ENCODE results near the gene ARMC9. TPM values are rescaled to one million over a fixed set of nuclear protein-coding genes. Genes with fewer than 3 reads are reported as not detected.

The ARMC9 gene
- total RNA-seq, 1 donor: 189 TPM

- no peak overlapping the region for H3K4me3 ChIP-seq (ENCODE audit: low read depth, low read length)
- TF ChIP-seq CTCF (IDR thresholded peaks at IDR 0.05; ENCODE audit: insufficient read depth, low read depth, low read length): no peak
- DNase-seq (ENCODE audit: low read depth): peak; percentile 6
These were observed 135.9 kb downstream of the ARMC9 start for GRCh38 chr2:231334179-231334930.

GRCh38 chr2:231334981-231335380, 136.6 kb downstream of the ARMC9 start:
- no peak for TF ChIP-seq CTCF (IDR thresholded peaks at IDR 0.05; ENCODE audit: insufficient read depth, low read depth, low read length)
- no peak overlapping the region for H3K4me3 ChIP-seq (ENCODE audit: low read depth, low read length)
- DNase-seq (ENCODE audit: low read depth): no peak

- no peak for DNase-seq (ENCODE audit: low read depth)
- no peak for TF ChIP-seq CTCF (IDR thresholded peaks at IDR 0.05; ENCODE audit: insufficient read depth, low read depth, low read length)
- no peak overlapping the region for H3K4me3 ChIP-seq (ENCODE audit: low read depth, low read length)
These were observed 137.2 kb downstream of the ARMC9 start for GRCh38 chr2:231335591-231335990.

- TF ChIP-seq CTCF (IDR thresholded peaks at IDR 0.05; ENCODE audit: insufficient read depth, low read depth, low read length): no peak
- DNase-seq (ENCODE audit: low read depth): no peak
- H3K4me3 ChIP-seq (ENCODE audit: low read depth, low read length): no peak overlapping the region
These were observed 137.8 kb downstream of the ARMC9 start for GRCh38 chr2:231336236-231336635.

- H3K4me3 ChIP-seq (ENCODE audit: low read depth, low read length): no peak overlapping the region
- no peak for TF ChIP-seq CTCF (IDR thresholded peaks at IDR 0.05; ENCODE audit: insufficient read depth, low read depth, low read length)
- DNase-seq (ENCODE audit: low read depth): no peak
These were observed 138.3 kb downstream of the ARMC9 start for GRCh38 chr2:231336700-231337099.

GRCh38 chr2:231337807-231338759, 139.7 kb downstream of the ARMC9 start:
- DNase-seq (ENCODE audit: low read depth): no peak
- TF ChIP-seq CTCF (IDR thresholded peaks at IDR 0.05; ENCODE audit: insufficient read depth, low read depth, low read length): no peak
- no peak overlapping the region for H3K4me3 ChIP-seq (ENCODE audit: low read depth, low read length)

Data from fibroblast of villous mesenchyme (primary cell).